DND-41 (cell line): ENCODE results near the gene ZBED5.

Experiments used
- EZH2 ChIP-seq: IDR thresholded peaks from 3 replicates; pipeline ENCODE4 v1.6.1; 2012; ENCODE audit warnings: borderline replicate concordance, low read depth, mild to moderate bottlenecking, moderate library complexity, low read length, inconsistent platforms; ENCODE audit not compliant: severe bottlenecking
- TF ChIP-seq, protein P1 (sequence below): IDR thresholded peaks from 2 replicates; pipeline ENCODE4 v1.5.1; 2012; ENCODE audit warnings: borderline replicate concordance, low read length, moderate library complexity, mild to moderate bottlenecking; ENCODE audit not compliant: poor library complexity, severe bottlenecking; ENCODE audit errors: extremely low read depth

DNA sequence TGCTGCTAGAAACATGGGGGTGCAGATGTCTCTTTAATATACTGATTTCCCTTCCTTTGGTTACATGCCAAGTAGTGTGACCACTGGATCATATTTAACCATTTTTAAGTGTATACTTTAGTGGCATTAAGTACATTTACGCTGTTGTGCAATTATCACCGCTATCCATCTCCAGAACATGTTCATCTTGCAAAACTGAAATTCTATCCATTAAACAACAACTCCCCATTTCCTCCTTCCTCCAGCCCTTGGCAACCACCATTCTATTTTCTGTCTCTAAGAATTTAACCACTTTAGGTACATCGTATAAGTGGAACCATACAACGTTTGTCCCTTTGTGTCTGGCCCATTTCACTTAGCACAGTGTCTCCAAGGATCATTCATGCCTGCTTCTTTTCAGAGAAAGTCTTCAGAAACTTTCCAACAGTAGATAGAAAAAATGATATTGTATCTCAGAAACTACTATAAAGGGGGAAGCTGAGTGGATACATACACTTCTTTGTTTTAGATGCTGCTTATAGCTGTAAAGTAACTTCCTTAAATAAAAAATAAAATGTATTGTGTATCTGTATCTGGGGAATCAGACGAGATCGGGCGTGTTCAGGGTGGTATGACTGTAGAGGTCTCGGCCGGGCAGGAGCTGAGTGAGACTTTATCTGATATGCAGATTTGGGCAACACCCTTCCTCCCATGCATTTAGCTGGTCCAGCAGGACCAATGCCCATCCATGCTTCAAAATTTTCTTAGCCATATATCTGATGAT, 44.6 kb upstream of the ZBED5 start:
- no peak for TF ChIP-seq EZH2
- TF ChIP-seq, protein P1, sequence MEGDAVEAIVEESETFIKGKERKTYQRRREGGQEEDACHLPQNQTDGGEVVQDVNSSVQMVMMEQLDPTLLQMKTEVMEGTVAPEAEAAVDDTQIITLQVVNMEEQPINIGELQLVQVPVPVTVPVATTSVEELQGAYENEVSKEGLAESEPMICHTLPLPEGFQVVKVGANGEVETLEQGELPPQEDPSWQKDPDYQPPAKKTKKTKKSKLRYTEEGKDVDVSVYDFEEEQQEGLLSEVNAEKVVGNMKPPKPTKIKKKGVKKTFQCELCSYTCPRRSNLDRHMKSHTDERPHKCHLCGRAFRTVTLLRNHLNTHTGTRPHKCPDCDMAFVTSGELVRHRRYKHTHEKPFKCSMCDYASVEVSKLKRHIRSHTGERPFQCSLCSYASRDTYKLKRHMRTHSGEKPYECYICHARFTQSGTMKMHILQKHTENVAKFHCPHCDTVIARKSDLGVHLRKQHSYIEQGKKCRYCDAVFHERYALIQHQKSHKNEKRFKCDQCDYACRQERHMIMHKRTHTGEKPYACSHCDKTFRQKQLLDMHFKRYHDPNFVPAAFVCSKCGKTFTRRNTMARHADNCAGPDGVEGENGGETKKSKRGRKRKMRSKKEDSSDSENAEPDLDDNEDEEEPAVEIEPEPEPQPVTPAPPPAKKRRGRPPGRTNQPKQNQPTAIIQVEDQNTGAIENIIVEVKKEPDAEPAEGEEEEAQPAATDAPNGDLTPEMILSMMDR: no peak
